HG03558 (cell line): Measurements from ENCODE around the gene ZFP36.
A peak's percentile ranks its signal among the peaks of the same experiment; 100 is the strongest.

Experiments
- ATAC-seq: cut with Tn5 transposase; IDR thresholded peaks from one replicate; pipeline ENCODE4 v1.9.1; 2021; ENCODE audit warnings: moderate number of reproducible peaks; ENCODE audit not compliant: unreplicated experiment; ENCODE audit errors: extremely low read depth

The ZFP36 gene

DNA sequence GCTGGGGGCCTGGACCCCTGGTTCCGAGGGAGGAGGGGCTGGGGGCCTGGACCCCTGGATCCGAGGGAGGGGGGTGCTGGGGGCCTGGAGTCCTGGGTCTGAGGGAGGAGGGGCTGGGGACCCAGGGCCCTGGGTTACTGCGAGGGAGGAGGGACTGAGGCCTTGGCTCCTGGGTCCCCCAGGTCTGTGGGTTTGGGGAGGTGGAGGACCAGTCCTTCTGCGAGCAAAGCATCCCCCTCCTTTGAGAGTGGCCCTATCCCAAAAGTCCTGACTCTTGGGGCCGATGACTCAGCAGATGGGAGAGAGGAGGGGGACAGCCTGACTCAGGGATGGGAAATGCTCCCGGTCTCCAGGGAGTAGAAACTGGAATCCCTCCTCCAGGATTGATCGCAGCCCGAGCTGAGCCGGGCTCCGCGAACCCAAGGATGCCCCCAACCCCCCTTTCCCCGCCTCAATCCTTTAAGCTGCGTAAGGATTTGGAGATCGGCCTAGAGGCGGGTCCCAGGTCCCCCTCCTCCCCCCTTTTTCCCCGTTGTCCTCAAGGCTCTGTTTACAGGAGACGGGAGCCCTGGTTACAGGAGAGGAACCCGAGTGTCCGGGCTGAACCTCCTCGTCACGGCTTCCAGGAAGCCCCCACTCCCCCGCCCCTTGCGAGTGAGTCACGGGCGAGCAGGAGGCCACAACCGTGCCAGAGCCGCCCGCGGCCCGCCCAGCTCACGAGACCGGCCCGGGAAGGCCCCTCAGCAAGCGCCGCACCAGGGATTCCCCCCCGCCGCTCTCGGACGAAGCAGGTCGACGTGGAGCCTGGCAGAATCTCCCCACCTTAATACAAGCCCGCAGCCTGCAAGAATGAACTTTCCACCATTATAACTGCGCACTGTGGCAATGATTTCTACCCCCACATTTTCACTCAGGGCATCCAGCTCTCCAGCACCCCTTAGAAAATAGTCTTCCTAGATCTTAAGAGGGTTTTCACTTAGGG lies 3.0 kb upstream of the ZFP36 start:
- no peak for ATAC-seq

DNA sequence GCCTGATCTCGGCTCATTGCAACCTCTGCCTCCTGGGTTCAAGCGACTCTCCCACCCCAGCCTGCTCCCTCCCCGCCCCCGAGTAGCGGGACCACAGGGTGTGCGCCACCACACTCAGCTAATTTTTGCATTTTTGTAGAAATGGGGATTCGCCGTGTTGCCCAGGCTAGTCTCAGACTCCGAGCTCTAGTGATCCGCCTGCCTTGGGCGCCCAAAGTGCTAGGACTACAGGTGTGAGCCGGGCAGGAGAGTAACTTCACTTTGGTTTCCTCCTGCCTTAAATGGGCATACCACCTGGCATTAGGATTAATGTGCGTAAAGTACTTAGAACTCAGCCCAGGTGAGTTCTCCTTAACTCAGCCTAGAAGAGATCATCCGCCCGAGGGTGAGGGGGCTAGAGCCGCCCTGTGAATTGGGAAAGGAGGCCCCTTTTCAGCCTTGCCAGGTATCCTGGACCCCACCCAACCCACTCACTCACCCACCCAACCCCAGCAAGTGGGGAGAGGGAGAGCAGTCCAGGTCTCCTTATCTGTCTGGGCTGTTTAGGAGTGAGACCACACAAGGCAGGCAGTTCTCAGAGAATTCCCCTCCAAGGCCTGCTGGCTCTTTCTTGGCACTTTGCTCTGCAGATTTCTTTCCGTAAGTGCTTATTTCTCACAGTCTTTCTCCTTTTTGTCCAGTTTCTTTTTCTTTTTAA lies 1.2 kb upstream of the ZFP36 start:
- no peak for ATAC-seq

DNA sequence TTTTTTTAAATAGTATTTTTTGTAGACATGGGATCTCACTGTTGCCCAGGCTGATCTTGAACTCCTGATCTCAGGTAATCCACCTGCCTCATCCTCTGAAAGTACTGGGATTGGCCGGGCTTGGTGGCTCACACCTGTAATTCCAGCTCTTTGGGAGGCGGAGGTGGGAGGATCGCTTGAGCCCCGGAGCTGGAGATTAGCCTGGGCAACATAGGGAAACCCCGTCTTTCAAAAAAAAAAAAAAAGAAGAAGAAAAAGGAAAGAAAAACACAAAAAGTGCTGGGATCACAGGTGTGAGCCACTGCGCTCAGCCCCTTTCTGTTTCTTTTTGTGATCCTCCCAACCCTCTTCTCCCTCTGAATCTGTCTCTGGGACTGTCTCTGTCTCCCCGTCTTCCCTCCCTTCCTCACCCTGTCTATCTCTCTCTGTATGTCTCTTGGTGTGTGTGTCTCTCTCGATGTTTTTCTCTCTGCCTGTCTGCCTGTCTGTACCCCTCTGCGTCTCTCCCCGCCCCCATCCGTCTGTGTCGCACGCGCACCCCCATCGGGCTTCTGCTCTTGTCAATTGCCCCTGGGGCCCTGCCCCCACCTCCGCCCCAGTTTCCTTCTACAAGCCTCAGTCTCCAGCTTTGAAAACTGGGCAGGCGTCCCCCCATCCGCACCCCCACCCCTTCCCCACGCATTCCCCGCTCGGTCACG lies 540 bp upstream of the ZFP36 start:
- no peak for ATAC-seq

DNA sequence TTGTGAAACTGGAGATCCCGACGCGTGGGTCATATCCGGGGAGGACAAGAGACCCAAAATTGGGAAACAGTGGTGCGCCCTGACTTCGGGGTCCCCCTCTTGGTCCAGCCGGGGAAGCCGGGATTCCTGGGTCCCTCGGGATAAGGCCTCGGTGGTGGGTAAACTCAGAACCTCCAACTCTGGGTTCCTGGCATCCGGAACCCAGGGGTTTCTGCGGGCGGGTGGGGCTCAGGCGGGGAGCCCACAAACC lies 688 bp downstream of the ZFP36 start:
- ATAC-seq, result no peak

DNA sequence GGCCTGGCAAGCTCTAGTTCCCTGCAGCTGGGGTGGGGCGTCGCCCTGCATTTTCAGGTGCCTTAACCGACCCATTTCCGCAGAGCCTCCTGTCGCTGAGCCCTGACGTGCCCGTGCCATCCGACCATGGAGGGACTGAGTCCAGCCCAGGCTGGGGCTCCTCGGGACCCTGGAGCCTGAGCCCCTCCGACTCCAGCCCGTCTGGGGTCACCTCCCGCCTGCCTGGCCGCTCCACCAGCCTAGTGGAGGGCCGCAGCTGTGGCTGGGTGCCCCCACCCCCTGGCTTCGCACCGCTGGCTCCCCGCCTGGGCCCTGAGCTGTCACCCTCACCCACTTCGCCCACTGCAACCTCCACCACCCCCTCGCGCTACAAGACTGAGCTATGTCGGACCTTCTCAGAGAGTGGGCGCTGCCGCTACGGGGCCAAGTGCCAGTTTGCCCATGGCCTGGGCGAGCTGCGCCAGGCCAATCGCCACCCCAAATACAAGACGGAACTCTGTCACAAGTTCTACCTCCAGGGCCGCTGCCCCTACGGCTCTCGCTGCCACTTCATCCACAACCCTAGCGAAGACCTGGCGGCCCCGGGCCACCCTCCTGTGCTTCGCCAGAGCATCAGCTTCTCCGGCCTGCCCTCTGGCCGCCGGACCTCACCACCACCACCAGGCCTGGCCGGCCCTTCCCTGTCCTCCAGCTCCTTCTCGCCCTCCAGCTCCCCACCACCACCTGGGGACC lies 1.2 kb downstream of the ZFP36 start:
- no peak for ATAC-seq

DNA sequence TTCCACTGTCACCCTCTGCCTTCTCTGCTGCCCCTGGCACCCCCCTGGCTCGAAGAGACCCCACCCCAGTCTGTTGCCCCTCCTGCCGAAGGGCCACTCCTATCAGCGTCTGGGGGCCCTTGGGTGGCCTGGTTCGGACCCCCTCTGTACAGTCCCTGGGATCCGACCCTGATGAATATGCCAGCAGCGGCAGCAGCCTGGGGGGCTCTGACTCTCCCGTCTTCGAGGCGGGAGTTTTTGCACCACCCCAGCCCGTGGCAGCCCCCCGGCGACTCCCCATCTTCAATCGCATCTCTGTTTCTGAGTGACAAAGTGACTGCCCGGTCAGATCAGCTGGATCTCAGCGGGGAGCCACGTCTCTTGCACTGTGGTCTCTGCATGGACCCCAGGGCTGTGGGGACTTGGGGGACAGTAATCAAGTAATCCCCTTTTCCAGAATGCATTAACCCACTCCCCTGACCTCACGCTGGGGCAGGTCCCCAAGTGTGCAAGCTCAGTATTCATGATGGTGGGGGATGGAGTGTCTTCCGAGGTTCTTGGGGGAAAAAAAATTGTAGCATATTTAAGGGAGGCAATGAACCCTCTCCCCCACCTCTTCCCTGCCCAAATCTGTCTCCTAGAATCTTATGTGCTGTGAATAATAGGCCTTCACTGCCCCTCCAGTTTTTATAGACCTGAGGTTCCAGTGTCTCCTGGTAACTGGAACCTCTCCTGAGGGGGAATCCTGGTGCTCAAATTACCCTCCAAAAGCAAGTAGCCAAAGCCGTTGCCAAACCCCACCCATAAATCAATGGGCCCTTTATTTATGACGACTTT lies 2.0 kb downstream of the ZFP36 start:
- no peak for ATAC-seq

DNA sequence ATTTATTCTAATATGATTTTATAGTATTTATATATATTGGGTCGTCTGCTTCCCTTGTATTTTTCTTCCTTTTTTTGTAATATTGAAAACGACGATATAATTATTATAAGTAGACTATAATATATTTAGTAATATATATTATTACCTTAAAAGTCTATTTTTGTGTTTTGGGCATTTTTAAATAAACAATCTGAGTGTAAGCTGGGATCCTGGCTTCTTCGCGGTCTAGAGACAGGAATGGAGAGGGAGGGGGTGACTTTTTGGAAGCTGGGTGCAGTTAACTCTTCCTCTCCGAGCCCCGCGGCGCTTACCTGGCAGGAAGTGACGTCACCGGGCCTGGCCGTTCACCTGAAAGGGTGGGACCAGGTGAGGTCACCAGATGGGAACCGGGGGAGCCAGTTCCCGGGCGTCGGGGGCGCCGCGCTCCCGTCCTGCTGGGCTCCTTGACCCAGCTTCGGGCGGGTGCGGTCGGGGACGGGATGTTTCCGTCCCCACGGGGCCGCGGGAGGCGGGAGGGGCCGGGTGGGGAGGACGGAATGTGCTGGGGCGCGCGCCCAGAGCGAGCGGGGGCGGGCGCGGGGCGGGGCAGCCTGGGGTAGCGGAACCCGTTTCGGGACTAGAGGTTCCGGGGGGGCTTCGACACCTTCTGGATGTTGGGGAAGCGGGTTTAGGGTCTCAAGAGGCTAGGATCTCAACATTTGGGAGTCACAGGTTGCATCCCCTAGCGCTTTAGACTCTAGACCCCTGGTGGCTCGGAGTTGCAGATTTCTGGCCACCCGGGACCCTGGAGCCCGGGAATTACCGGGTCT lies 2.8 kb downstream of the ZFP36 start:
- no peak for ATAC-seq

DNA sequence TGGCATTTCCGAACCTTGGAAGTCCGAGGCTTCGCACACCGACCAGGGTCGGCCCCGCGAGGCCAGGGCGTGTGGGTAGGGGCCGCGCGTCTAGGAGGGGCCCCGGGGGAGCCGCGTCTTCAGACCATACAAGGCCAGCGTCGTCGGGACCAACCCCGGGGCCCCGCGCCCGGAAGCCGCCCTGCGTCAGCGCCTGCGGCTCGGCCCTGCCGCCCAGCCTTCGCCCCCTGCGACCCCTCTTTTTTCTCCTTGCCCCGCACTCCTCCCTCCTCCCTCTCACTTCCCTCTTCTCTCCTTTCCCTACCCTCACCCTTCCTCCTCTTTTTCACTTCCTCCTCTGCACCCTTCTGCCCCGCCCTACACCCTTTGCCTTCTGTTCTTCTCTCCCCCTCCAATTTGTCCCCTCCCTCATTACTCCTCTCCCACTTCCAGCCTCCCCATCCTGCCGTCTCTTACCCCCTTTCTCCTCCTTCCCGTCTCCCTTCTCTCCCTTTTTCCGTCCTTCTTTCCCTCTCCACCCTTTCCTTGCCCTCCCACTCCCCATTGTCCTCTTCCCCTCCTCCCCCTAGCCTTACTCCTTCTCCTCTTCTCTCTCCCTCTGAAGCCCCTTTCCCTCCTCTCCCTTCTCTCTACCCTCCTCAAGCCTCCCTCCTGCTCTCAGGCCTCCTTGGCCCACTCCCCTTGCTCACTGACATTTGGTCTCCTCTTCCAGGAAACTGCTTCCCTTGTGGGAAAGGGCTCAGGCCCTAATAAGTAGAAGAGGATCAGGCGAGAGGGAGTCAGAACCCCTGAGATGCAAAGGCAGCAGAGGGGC lies 3.6 kb downstream of the ZFP36 start:
- ATAC-seq, result no peak

DNA sequence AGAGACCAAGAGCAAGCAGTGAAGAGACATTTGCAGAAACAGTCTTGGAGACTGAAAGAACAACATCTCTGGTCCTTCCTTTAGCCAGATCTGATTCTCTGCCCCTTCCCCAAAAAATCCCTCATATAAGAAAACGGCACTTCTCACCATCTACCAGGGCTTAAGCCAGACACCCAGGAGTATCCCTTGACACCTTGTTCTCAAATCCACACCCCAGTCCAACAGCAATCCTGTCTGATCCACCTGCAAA lies 4.1 kb downstream of the ZFP36 start:
- ATAC-seq, result no peak

DNA sequence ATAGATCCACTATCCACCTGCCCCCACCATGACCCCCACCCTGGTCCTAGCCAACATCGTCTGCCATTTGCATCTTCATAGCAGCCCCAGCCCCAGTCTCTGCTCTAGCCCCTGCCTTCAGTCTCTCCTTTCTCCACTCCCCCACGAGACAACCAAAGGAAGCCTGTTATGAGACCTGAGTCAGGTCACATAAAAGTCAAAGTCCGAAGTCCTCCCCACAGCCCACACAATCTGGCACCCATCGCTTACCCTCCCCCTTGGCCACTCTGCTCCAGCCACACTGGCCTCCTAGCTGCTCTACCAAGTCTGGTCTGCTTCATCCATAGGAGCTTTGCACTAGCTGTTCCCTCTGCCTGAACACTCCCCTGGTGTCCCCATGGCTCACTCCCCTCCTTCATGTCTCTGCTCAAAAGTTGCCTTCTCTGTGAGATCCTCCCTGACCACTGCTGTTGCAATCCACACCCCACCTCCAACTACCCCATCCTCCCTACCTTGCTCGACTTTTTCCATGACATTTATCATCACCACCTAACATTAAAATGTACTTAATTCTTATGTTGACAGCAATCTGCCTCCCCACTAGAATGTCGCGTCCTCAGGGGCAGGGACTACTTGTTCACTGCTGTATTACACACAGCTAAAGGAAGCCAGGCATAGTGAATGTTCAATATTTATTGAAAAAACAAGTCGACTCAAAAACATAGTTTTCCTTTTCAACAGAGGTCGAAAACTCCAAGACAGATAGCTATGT lies 4.6 kb downstream of the ZFP36 start:
- no peak for ATAC-seq

DNA sequence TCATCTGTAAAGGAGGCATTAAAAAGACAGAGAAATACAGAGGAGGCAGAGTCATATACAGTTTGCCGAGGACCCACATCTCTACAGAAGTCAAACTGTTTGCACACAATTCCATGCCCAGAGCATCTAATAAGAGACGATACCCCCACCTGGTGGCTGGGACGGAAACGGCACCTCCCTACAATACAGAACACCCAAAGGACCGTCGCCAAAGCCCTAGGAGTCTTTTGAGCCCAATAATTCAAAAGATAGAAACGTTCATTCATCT lies 5.1 kb downstream of the ZFP36 start:
- peak; percentile 15 for ATAC-seq

DNA sequence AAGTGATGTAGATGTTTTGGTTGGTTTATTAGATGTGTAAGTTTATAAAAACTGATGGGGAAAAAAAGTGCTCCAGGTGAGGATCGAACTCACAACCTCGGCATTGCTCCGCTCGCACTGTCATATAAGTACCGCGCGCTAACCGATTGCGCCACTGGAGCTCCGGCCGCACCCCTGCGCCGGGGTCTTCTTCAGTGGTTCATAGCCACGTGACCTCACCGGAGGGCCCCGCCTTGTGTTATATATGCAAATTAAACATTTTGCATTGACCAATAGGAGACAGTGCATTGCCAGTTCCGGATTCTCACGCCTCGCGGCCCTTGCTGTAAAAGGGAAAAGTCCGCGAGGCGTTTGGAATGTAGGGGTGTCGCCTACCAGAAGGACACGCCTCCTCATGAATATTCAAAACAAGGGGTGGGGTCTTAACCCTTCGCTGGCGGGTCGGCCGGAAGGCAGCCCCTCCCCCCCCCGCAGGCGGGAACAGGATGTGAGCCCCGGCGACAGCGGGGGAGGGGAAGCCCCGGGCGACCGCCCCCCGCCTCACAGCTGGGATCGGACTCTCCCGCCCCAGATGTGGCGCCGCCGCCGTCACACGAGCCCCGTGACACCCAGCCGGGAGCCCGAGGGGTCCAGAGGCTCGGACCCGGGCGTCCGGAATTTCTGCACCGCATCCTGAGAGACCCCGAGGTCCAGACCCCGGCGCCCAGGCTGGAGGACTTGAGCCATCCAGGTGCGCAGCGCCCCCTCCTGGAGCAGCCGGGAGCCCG lies 5.6 kb downstream of the ZFP36 start, which contains the start of gene PLEKHG2:
Gene PLEKHG2 (plus strand): TSS at position 570 of the 767 bp plus-strand sequence. CDS start 1,418 bp downstream, outside the sequence.
- peak; percentile 43 for ATAC-seq

DNA sequence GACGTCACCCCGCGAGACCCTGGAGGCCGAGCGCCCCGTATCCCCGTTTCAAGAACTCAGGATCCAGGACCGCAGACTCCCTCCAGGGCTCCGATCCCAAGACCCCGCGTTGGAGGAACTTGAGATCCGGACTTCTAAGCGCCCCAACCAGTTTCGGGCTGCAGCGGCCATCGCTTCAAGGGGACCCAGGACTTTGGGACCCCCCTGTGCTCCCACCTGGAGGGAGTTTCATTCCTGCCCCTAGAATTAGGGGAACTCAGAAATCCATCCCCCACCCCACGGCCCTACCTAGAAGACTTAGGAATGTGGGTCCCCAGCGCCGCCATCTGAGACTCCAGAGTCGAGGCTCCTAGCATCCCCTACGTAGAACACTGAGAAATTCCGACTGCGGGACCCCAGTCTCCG lies 6.2 kb downstream of the ZFP36 start:
- no peak for ATAC-seq

DNA sequence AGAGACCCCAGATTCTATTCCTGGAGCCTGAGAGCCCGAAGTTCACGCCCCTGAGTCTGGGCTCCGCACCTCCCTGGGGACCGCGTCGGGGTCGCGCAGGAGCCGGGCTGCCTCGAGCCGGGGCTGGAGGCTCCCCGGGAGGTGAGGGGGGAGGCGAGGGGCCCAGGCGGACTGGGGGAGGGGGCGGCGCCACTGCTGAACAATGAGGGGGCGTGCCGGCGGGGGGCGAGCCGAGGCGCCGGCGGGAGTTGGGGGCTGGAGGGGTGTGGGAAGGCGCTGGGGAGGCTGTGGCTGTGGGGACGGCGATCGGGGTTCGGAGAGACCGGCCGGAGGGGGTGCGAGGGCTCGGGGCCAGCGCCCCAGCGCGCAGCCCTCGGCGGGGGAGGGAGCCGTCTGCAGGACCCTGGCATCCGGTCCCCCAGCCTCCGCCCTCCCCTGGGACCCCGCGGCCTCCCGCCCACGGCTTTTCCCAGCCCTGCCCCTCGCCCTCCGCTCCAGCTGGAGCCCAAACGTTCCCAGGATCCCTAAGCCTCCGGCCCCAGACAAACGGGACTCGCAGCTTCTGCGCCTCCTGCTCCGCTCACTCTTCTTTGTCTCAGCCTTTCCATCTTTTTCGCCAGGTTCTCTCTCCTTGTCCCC lies 6.7 kb downstream of the ZFP36 start:
- no peak for ATAC-seq

DNA sequence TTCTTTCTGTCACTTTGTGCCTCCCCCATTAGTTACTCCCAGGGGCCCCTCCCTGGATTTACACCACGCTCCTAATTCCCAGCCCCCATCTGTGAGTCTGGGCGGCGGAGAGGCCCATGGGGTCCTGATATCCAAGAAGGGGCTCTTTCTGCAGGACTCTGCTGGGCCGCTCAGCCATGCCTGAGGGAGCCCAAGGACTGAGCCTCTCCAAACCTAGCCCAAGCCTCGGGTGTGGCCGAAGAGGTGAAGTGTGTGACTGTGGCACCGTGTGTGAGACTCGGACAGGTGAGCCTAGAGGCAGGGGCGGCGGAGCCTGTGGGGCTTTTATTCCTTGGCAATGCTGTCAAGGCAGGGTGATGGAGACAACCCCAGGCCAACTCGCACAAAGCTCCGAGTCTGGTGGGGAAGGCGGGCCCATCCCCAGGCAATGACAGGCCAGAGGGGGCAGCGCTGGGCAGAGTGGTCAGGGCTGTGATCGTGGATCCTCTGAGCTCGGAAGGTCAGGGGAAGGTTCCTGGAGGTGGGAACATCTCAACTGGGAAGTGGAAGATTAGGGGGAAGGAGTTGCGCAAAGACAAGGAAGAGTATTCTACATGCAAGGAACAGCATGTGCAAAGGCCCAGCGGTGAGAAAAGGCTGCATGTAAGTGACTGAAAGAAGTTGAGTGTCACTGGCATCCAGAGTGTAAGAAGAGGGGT lies 7.4 kb downstream of the ZFP36 start:
- no peak for ATAC-seq
